Hematopoietic multipotent progenitor cell treated with erythropoietin and hydrocortisone succinate and interleukin-3 and kit ligand, for 17 days (in vitro differentiated cells): ENCODE results near the gene PLAGL2.

Experiments
- DNase-seq: peaks from one replicate; pipeline ENCODE4 v3.0.0-alpha.2; 2015; ENCODE audit warnings: low spot score

Gene PLAGL2

DNA sequence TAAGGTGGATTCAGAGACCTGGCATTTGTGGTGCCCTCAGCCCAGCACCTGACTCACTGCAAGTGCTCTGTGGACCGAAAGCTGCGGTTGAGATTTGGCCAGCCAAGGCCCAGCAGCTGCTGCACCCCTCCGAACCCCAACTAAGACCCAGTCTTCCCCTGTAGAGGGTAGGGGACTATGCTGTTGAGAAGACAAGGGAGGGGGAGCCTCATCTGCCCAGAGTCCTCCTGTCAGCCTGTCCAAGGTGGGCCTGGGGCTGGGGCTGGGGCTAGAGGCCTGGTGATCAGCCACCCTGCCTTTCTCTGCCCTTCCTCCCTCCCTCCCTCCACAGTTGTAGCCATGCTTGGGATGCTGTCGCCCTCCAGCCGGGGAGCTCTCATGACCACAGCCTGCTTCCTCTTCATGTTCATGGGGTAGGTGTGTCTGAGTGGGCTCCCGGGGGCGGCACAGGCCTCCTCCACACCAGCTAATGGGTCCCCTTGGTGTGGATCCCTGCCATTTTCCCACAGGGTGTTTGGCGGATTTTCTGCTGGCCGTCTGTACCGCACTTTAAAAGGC is 57.2 kb downstream of the PLAGL2 start:
- no peak for DNase-seq

DNA sequence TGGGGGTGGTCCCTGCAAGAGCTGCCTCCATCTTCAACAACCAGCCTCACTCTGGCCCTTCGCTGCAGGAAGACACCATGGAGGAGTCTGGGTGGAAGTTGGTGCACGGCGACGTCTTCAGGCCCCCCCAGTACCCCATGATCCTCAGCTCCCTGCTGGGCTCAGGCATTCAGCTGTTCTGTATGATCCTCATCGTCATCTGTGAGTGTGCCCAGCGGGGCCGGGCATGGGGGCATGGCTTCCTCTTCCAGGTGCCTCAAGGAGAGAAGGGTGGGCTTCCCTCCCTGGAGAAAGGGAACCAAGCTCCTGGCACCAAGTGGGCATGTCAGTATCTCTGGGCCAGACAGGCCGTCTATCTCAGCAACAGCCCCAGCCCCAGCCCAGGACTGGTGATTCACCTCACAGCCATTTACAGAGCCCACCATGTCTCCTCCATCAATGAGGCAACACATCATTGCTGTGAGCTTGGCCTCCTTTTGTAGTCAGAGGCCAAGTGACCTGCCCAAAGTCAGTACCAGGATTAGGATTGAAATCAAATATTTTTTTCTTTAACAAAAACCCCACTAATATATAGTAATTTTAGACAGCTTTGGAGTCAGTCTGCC is 57.9 kb downstream of the PLAGL2 start:
- DNase-seq = no peak

DNA sequence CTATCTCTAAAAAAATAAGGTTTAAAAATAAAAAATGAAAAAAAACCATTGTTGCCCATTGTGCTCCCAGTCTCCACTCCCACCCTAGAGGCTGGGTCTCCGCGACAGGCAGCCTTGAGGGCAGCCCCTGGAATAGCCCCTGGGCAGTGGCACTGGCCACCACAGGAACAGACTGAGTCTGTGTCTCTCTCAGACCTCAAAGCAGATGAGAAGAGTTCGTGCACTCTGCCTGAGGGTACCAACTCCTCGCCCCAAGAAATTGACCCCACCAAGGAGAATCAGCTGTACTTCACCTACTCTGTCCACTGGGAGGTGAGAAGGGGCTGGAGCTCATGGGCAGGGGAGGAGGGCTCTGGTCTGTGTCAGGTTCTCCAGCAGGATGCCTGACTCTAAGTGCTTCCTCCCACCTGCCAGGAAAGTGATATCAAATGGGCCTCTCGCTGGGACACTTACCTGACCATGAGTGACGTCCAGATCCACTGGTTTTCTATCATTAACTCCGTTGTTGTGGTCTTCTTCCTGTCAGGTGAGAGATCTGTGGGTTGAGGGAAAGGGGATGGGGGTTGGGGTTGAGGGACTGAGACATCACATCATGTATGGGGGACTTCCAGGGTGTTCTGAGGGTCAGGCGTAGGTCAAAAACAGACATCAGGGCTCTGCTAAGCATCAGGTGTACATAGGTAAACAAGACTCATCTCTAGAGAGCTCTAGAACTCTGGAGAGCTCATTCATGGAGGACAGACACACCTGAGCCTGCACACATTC is 62.5 kb downstream of the PLAGL2 start:
- DNase-seq = no peak

DNA sequence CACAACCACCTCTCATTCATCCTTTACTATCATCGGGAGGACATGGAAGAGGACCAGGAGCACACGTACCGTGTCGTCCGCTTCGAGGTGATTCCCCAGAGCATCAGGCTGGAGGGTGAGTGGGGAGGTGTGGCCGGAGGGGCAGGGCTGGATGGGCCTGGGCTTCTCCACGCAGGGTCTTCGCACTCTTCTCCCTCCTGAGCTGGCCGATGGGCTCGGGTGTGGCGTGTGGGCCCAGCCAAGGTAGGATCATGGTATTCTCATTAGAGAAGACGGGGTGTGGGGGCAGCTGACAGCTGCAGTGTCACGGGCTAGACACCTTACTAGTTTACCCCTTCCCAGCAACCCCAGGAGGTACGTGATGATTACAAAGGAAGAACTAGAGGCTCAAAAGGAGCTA is 64.6 kb downstream of the PLAGL2 start:
- no peak for DNase-seq
